Measurements from ENCODE around the gene AGPAT3. TPM values are rescaled to one million over a fixed set of nuclear protein-coding genes. Genes with fewer than 3 reads are reported as not detected.
A peak's percentile ranks its signal among the peaks of the same experiment; 100 is the strongest.

AGPAT3 gene
- polyA plus RNA-seq, 1 donor: 37.6 TPM

GRCh38 chr21:44003307-44003966 is 138.4 kb downstream of the AGPAT3 start:
- DNase-seq: no peak

- no peak for DNase-seq
Observed at GRCh38 chr21:44005071-44005470, 140.0 kb downstream of the AGPAT3 start.

GRCh38 chr21:44005593-44005992 is 140.6 kb downstream of the AGPAT3 start:
- no peak for DNase-seq

- DNase-seq: no peak
Observed at GRCh38 chr21:44006017-44006619, 141.1 kb downstream of the AGPAT3 start.

DNA sequence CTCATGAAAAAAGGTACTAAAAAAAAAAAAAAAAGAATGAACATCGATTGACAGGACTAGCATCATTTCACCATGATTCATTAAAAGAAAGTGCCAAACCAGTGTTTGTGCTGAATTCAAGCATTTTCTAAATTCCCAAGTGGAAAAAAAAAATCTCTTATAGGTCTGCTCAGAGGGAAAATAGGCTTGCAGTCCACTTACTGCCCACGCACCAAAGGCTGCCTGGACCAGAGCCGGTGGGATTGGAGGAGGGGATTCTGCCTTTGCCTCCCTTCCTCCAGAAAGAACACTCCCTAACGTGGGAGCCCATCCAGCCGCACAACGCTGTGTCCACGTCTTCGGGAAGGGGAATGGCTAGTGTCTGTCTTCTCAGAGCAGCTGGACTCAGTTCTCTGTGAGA is 141.6 kb downstream of the AGPAT3 start:
- DNase-seq: no peak

GRCh38 chr21:44010429-44010828 is 145.4 kb downstream of the AGPAT3 start:
- no peak for DNase-seq

DNA sequence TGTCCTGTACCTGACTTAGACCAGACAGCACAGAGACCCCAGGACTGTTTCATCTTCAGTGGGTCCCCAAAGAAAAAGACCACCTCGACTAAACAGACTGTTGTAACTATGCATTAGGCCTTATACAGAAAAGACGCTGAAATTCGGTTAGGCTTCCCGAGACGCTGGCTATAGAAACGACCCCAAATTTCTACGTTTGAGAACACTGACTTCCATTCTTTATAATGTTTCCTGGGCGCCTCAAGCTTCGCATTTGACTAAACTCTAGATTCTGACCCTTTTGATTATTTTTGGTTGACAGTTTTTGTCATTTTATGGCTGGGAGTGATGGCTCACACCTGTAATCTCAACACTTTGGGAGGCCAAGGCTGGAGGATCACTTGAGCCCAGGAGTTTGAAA is 146.1 kb downstream of the AGPAT3 start:
- DNase-seq: no peak

DNA sequence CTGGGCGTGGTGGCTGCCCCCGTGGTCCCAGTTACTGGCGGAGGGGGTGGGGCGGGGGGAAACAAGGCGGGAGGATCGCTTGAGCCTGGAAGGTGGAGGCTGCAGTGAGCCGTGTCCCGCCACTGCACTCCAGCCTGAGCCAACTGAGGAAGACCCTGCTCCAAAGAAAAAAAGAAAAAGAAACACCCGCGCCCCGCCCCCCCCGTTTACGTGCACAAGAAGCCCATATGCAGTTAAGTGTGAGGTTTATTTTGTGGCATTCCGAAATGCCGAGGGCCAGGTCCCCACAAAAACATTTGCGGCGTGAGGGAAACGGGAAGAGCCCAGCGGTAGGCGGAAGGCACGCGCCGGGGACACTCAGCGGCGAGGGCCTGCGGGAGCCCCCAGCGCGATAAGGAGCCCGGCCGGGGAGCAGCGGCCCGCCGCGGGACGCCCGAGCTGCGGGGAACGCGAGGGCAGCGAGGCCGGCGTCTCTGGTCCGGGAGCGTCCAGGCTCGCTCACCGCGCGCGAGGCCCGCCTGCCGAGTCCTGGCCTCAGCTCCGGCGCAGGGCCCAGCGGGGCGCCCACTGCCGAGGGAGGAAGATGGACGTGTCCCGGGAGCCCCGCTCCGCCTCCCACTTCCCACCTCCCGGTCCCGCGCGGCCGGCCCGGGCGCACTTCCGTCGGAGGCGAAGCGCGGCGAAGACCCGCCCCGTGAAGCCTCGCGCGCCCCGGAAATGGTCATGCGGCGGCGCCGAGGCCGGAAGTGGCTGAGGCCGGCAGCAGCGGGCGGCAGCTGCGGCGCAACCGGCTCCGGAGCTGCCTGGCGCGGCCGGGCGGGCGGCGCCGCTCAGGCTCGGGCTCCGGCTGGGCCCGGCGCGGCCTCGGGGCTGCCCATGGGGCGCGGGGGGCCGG is 146.8 kb downstream of the AGPAT3 start, which contains the start of gene TRAPPC10:
Gene TRAPPC10, plus strand, starts transcription at position 731 of the 895 bp plus-strand sequence. CDS start 185 bp downstream, outside the sequence.
- DNase-seq: peak; percentile 92

DNA sequence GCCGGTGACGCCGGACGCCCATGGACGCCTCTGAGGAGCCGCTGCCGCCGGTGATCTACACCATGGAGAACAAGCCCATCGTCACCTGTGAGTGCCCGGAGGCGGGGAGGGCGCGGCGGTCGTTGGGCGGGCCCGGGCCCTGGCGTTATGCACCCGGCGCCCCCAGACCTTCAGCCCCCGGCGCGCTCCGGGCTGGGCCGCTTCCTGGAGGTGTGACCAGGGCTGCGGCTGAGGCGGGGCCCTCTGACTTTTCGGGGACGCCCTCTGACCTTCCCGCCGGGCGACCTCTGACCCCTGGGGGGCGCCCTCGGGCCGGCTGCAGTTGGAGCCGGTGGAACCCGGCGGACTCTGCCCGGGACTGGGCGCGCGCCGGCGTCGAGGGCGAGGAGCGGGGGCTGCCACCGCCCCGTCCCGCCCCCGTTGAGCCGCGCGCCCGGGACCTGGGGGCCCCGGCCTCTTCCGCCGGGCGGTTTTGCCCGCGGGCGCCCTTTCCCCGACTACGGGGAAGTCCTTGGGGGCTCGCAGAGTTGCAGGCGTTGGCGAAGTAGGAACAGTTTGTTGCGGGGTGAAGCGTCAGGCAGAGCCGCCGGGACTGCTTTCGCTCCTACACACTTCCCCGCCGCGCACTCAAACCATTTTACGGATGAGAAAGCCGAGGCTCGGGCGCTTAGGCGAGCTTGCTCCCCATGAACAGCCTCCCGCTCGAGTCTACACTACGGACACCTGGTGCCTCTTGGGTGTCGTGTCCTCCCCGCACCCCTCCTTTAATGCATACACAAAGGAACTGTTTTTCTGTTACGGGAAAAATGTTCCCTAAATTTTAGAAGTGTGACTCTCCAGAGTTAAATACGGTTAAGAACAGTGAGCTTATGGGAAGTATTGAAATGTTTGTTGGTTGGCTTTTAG is 147.7 kb downstream of the AGPAT3 start:
- peak; percentile 30 for DNase-seq

- DNase-seq: no peak
Observed at GRCh38 chr21:44013380-44014088, 148.5 kb downstream of the AGPAT3 start.

DNA sequence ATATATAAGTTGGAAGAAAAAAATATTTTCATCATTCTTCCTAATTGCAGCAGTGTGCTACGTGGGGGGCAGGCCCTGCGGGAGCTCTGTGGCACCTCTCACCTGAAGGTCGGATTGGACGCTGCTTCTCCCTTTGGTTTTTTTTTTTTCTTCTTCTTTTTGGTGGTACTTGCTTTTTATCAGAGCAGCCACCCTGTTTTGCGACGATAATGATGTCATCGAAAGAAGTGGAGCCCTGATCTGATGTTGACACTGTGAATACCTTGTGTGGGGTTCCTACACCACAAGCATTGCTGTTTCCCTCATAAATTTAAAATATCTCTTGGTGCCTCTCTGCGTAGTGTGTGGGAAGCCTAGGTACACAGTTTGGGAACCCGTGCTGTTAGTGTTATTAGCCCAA is 152.6 kb downstream of the AGPAT3 start:
- DNase-seq: no peak

DNA sequence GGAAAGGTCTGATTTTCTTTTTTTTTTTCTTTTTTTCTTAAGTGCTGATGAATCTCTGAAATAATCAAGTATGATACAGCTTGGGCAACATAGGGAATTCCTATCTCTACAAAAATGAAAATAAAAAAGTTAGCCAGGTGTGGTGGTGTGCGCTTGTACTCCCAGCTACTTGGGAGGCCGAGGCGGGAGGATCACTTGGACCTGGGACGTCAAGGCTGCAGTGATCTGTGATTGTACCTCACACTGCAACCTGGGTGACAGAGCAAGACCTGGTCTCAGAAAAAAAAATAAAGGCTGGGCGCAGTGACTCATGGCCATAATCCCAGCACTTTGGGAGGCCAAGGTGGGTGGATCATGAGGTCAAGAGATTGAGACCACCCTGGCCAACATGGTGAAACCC is 153.1 kb downstream of the AGPAT3 start:
- no peak for DNase-seq

DNA sequence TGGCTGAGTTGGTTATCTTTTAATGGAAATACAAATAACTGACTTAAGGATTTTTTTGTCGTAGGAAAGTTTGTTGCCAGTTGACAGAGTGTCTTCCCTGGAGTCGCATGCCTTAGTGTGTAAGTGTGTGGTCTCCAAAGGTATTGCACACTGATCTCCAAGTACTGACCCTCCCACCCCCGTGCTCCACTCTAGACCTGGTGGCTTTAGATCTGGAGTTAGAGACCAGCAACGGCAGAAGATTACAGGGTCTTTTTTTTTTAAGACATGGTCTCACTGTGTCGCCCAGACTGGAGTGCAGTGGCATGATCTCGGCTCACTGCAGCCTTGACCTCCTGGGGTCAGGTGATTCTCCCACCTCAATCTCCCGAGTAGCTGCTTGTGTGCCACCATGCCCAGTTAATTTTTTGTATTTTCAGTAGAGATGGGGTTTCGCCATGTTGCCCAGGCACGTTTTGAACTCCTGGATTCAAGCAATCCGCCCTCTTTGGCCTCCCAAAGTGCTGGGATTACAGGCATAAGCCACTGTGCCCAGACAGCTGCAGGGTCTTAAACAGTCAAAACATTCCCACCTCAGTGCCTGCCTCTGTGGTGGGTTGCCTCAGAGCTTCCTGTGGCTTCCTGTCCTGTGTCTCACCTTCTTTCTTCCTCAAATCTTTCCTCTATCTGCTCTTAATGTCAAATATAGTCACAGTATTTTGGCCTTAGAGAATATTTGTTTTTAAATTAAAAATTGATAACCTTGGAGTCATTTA is 154.0 kb downstream of the AGPAT3 start:
- DNase-seq: no peak

DNA sequence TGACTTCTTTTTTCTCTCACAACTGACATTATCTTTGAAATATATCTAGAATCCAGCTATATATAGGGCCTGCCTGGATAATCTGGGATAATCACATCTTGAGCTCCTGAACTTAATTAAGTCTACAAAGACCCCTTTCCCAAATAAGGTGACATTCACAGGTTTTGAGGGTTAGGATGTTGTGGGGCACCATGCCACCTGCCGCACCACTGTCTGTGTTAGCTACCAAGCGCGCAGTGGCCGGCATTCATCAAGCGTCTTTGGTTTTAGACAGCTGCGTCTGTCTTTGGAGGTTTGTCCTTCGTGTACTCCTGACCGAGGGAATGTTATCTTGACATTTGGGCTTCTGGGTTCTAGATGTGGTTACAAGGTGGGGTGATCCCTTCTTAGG is 154.5 kb downstream of the AGPAT3 start:
- DNase-seq: no peak

- DNase-seq: no peak
Observed at GRCh38 chr21:44020551-44020950, 155.5 kb downstream of the AGPAT3 start.

DNA sequence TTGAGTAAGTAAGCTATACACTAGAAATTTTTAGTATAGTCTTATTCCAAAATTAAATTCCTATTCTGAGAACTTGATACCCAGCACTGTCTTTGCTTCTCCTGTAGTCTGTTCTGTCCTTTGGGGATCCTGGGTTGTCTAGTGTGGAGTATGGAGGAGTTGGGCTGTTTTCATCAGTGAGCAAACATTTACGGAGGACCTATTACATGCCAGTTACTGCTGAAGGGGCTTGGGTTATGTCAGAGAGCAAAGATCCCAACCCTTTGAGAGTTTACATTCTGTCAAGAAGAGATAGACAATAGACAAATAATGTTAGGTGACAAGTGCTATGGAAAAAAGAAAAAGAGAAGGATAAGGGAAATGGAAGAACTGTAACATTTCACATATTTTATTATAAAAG is 156.0 kb downstream of the AGPAT3 start:
- no peak for DNase-seq

GRCh38 chr21:44024257-44024656 is 159.2 kb downstream of the AGPAT3 start:
- DNase-seq: no peak

- peak; percentile 66 for DNase-seq
Observed at GRCh38 chr21:44024887-44025353, 159.9 kb downstream of the AGPAT3 start.

DNA sequence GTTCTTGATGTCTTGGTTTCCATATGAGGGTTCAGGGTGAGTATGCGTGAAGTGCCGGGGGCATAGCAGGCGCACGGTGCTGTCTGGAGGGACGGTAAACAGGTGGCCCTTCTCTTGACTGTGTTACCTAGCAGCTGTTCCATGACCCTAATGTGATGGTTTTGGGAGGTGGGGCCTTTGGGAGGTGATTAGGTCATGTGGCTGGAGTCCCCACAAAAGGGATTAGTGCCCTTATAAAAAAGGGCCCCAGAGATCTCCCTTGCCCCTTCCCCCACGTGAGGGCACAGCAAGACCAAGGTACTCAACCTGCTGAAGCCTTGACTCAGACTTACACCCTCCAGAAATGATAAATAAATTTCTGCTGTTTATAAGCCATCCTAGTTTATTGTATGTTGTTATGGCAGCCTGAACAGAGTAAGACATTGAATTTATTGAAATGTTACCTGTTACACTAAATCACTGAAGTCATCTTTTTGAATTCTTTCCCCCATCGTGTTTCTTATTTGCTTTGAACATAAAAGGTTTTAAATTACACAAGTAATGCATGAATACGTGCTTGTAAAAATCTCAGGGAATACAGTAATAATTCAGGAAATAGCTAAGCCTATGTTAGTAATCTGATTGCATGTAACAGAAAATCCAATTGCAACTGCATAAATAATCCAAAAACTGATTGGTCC is 162.7 kb downstream of the AGPAT3 start:
- no peak for DNase-seq

GRCh38 chr21:44028287-44028659 is 163.2 kb downstream of the AGPAT3 start:
- no peak for DNase-seq

Data from hindlimb muscle (tissue), 1 donor.